Effector CD8-positive, alpha-beta T cell (primary cell): ENCODE measurements around the gene CBX7.
A peak's percentile ranks its signal among the peaks of the same experiment; 100 is the strongest.
"Not testable (repeated sequence)": the region's sequence is repeated elsewhere in the genome, so short reads cannot be mapped to it uniquely, and the experiment has no call there.

Experiments used
- DNase-seq: peaks from one replicate; lab custom pipeline; 2025; lab: John Stamatoyannopoulos, UW

The CBX7 gene

GRCh38 chr22:39174498-39175352, 22.2 kb upstream of the CBX7 start:
- peak; percentile 50 for DNase-seq

DNA sequence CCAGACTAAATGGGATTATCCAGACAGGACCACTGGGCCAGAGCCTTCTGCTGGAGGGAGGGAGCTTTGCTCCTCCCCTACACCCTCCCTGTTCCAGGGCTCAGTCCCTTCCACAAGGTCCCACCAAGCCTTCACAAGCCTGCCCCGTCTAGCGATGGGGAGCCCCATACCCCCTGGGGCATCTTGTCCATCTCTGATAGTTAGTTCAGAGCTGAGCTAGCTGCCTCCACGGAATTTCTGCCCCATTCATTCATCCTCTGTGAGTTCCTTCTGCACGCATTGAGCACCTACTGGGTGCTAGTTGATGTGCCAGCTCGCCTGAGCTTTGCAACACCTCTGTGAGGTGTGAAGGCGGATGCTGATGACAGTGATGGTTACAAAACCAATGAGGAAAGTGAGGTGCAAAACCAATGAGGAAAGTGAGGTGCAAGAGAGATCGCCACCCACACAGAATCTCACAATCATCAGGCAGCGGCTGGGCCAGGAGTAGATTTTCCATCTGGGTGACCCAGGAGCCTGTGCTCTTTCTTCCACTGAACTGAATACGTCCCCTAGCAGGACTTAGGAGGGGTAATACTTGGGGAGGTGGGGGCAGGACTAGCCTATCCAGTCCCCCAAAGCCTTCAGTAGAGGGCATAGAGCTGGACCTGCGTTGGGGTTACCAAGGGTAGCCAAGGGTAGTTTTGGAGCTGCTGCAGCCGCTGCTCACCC, 21.5 kb upstream of the CBX7 start:
- DNase-seq: no peak

- no peak for DNase-seq
These were observed 20.7 kb upstream of the CBX7 start for GRCh38 chr22:39173050-39173706.

DNA sequence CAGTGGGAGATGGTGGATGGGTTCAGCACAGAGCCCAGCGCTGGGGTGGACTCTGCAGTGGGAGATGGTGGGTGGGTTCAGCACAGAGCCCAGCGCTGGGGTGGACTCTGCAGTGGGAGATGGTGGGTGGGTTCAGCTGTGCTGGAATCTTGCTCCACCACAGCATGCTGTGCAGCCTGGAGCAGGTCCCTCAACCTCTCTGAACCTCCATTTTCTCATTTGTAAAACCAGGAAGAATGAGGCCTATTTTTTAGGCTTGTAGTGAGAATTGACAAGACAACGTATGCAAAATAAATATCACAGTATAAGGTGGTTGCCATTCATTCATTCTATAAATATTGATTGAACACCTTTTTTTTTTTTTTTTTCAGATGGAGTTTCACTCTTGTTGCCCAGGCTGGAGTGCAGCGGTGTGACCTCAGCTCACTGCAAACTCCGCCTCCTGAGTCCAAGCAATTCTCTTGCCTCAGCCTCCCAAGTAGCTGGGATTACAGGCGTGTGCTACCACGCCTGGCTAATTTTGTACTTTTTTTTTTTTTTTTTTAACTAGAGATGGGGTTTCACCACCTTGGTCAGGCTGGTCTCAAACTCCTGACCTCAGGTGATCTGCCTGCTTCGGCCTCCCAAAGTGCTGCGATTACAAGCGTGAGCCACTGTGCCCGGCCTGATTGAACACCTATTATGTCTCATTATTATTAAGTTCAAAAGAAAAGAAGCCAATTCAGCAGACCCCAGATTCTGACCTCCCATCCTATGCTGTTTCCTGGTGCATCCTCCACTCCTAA, 20.0 kb upstream of the CBX7 start:
- not testable (repeated sequence) for DNase-seq

GRCh38 chr22:39171623-39172264, 19.3 kb upstream of the CBX7 start:
- DNase-seq: no peak

- DNase-seq: peak; percentile 73
These were observed 18.5 kb upstream of the CBX7 start for GRCh38 chr22:39170825-39171622.

- no peak for DNase-seq
These were observed 17.5 kb upstream of the CBX7 start for GRCh38 chr22:39169797-39170466.

DNA sequence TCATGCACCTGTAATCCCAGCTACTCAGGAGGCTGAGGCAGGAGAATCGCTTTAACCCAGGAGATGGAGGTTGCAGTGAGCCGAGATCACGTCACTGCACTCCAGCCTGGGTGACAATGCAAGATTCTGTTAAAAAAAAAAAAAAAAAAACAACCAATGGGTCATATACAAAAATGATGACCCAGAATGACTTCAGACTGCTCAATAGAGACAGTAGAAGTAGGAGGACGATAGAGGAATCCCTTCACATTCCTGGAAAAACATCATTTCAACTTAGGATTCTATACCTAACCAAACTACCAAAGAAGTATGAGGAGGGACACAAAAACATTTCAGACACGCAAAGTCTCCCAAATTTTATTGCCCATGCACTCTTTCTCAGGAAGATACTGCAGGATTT, 14.1 kb upstream of the CBX7 start:
- DNase-seq: no peak

DNA sequence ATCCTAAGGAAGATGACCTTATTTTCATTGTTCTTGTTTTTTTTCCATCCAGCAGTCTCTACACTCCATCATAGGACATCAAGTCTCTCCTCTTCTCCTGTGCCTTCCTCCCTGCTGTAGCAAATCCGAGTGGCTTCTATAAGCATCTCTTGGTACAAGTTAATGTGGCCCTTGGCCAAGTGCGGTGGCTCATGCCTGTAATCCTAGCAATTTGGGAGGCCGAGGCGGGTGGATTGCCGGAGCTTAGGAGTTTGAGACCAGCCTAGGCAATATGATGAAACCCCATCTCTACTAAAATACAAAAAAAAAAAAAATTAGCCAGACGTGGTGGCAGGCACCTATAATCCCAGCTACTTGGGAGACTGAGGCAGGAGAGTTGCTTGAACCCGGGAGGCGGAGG, 3.6 kb upstream of the CBX7 start:
- not testable (repeated sequence) for DNase-seq

DNA sequence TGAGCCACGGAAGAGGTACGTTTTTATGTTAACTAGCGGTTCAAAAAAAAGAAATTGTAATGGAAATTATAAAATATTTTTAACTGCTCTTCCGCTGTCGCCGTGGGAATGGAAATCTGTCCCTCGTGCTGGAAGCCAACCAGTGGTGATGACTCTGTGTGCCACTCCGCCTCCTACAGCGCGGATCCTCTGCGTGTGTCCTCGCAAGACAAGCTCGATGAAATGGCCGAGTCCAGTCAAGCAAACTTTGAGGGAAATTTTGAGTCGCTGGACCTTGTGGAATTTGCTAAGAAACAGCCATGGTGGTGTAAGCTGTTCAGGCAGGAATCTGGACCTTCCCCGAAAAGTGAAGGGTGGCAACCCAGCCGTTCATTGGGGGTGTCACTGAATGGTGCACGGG, 2.9 kb upstream of the CBX7 start:
- no peak for DNase-seq

DNA sequence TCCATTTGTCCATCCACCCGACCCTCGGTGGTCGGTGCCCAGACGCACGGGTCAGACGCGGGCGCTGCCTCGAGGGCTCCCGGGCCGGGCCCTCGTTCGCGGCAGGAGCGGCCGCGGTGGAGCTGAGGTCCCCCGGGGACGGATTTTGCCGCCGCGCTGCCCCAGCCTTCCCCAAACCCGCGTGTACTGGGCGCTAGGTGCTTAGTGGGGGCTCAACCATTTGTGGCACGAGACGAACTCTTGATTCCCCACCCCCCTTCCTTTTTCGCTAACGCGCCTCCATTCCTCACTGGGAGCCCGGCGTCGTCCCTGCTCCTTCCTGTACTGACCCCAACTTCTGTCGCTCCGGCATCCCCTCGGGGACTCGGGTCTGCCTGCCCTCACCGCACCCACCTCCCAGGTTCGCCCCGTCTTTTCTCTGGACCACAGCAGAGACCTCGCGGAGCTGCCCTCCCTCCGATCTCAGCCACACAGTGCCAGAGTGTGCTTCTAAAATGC, 789 bp upstream of the CBX7 start:
- DNase-seq: no peak

GRCh38 chr22:39152024-39152510, 413 bp downstream of the CBX7 start:
- no peak for DNase-seq

- no peak for DNase-seq
These were observed 1.0 kb downstream of the CBX7 start for GRCh38 chr22:39151329-39151975.

DNA sequence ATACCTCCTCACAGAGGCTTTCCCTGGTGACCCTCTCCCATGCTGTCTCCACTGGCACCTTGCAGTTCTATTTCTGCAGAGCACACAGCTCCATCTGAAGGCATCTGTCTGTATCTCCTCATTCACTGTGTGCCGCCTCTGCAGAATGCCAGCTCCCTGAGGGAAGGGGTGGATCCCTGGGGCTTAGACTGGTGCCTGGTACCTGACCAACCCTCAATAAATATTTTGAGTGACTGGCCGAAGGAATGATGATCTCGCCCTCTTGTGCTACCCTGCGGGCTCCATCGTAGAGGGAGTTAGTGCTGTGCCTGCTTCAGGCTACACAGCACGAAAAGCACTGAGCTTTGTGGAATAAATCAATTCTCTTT, 1.6 kb downstream of the CBX7 start:
- DNase-seq: no peak

GRCh38 chr22:39149915-39150847, 2.3 kb downstream of the CBX7 start:
- no peak for DNase-seq

GRCh38 chr22:39148727-39149535, 3.5 kb downstream of the CBX7 start:
- peak; percentile 55 for DNase-seq

- DNase-seq: no peak
These were observed 4.3 kb downstream of the CBX7 start for GRCh38 chr22:39148026-39148726.
